ENCODE data around the gene RPS24.

GRCh38 chr10:78045237-78045636 is 11.6 kb downstream of the RPS24 start:
- TF ChIP-seq CTCF (IDR thresholded peaks at IDR 0.05) (no peak), POLR2A (IDR thresholded peaks at IDR 0.05) (no peak)

Measured in thyroid gland (tissue), 4 donors.